Sigmoid colon (tissue), 4 donors: Measurements from ENCODE around the gene TOP3B.

Source experiments
- POLR2A ChIP-seq, 2 donors: fragments of 450-650 bp; IDR thresholded peaks; one replicate each; pipeline ENCODE4 v1.6.1; 2016; ENCODE audit warnings: antibody characterized with exemption in 2 of 2, mild to moderate bottlenecking in 2 of 2, moderate library complexity in 2 of 2
- POLR2AphosphoS5 ChIP-seq, 4 donors: sonication (generic); formaldehyde crosslinking; IDR thresholded peaks; one replicate each; pipeline ENCODE4 v1.6.1; 2017; ENCODE audit warnings: antibody characterized with exemption in 4 of 4
- TF ChIP-seq, protein P1 (sequence below), 4 experiments: fragments of 450-650 bp in 3 of 4; fragments of 200-600 bp in 1 of 4; IDR thresholded peaks; one replicate each; pipeline ENCODE4 v1.5.1; 2016 to 2019; ENCODE audit warnings: antibody characterized with exemption in 4 of 4, mild to moderate bottlenecking in 3 of 4, moderate library complexity in 2 of 4

DNA sequence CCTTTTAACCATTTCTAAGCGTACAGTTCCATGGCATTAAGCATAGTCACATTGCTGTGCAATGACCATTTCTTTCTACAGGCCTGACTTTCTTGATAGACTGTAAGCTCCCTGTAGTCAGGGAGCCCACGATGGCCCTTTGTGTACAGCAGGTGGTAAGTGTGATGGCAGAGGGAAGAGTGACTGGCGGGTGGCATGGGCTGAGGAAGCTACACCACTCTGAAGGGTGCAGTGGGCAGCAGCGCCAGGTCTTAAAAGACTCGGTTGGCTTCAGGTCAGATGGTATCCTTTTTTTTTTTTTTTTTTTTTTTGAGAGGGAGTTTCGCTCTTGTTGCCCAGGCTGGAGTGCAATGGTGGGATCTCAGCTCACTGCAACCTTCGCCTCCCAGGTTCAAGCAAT lies 31.5 kb downstream of the TOP3B start:
- TF ChIP-seq, protein P1, sequence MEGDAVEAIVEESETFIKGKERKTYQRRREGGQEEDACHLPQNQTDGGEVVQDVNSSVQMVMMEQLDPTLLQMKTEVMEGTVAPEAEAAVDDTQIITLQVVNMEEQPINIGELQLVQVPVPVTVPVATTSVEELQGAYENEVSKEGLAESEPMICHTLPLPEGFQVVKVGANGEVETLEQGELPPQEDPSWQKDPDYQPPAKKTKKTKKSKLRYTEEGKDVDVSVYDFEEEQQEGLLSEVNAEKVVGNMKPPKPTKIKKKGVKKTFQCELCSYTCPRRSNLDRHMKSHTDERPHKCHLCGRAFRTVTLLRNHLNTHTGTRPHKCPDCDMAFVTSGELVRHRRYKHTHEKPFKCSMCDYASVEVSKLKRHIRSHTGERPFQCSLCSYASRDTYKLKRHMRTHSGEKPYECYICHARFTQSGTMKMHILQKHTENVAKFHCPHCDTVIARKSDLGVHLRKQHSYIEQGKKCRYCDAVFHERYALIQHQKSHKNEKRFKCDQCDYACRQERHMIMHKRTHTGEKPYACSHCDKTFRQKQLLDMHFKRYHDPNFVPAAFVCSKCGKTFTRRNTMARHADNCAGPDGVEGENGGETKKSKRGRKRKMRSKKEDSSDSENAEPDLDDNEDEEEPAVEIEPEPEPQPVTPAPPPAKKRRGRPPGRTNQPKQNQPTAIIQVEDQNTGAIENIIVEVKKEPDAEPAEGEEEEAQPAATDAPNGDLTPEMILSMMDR (IDR thresholded peaks at IDR 0.05): no peak
- no peak for TF ChIP-seq POLR2A (IDR thresholded peaks at IDR 0.05)
- no peak for TF ChIP-seq POLR2AphosphoS5 (IDR thresholded peaks at IDR 0.05)
